NT2/D1 (cell line): ENCODE data around the gene DOCK11.

ENCODE experiments used
- SUZ12 ChIP-seq: IDR thresholded peaks from 2 replicates; pipeline ENCODE4 v1.6.1; 2011; ENCODE audit not compliant: insufficient read length, insufficient read depth; ENCODE audit errors: extremely low read depth
- YY1 ChIP-seq: IDR thresholded peaks from 2 replicates; pipeline ENCODE4 v1.6.1; 2011; ENCODE audit not compliant: insufficient read length, insufficient read depth
- ZNF274 ChIP-seq: IDR thresholded peaks from 2 replicates; pipeline ENCODE4 v1.6.1; 2011; ENCODE audit warnings: mild to moderate bottlenecking, low read depth, low read length

GRCh38 chrX:118525174-118525730 lies 29.6 kb downstream of the DOCK11 start:
- TF ChIP-seq YY1 (no peak), ZNF274 (no peak), SUZ12 (no peak)
